SU-DHL-6 (cell line): Measurements from ENCODE around the gene ZSCAN25.
"Not testable (repeated sequence)": the region's sequence is repeated elsewhere in the genome, so short reads cannot be mapped to it uniquely, and the experiment has no call there.

ENCODE experiments used
- H2AFZ ChIP-seq: fragments of 200-600 bp; sonication (generic); 2 replicates; pipeline ENCODE4 v1.6.1; 2014; ENCODE audit warnings: low read depth, mild to moderate bottlenecking, moderate library complexity, mixed read lengths, antibody characterized with exemption, low read length; ENCODE audit not compliant: severe bottlenecking
- H3F3A ChIP-seq: fragments of 200-600 bp; shearing (Covaris generic); 2 replicates; pipeline ENCODE4 v1.6.0; 2016; ENCODE audit warnings: antibody characterized with exemption, mild to moderate bottlenecking; ENCODE audit not compliant: insufficient read depth
- H3K27ac ChIP-seq: fragments of 200-600 bp; sonication (generic); 2 replicates; pipeline ENCODE4 v1.5.1; 2016; ENCODE audit warnings: low read depth, mild to moderate bottlenecking, low read length, moderate library complexity, mixed read lengths
- H3K27me3 ChIP-seq: fragments of 200-600 bp; sonication (generic), shearing (Covaris generic); 2 replicates; pipeline ENCODE4 v1.6.0; 2014; ENCODE audit warnings: mild to moderate bottlenecking, low read length
- H3K36me3 ChIP-seq: fragments of 200-600 bp; sonication (generic); 2 replicates; pipeline ENCODE4 v1.6.1; 2014; ENCODE audit warnings: mild to moderate bottlenecking, low read length, mixed read lengths
- H3K4me2 ChIP-seq: fragments of 300-600, 200-600 bp; shearing (Covaris generic), sonication (generic); 2 replicates; pipeline ENCODE4 v1.6.0; 2014; ENCODE audit warnings: low read length, low read depth, mild to moderate bottlenecking; ENCODE audit not compliant: poor library complexity, severe bottlenecking
- H3K4me3 ChIP-seq: fragments of 200-600 bp; sonication (generic); 2 replicates; pipeline ENCODE4 v1.5.1; 2014; ENCODE audit warnings: antibody characterized with exemption, low read length, mild to moderate bottlenecking, mixed read lengths; ENCODE audit not compliant: insufficient read depth, poor library complexity, severe bottlenecking
- H3K79me2 ChIP-seq: fragments of 200-600 bp; sonication (generic); 2 replicates; pipeline ENCODE4 v1.6.1; 2014; ENCODE audit warnings: mild to moderate bottlenecking, low read length, moderate library complexity; ENCODE audit not compliant: insufficient read depth
- H3K9ac ChIP-seq: fragments of 200-600 bp; sonication (generic); 2 replicates; pipeline ENCODE4 v1.7.0; 2014; ENCODE audit warnings: mild to moderate bottlenecking, low read length
- H3K9me2 ChIP-seq: fragments of 200-600 bp; sonication (generic); replicated peaks from 2 replicates; pipeline ENCODE4 v1.6.1; 2014; ENCODE audit warnings: low read length; ENCODE audit not compliant: insufficient read depth
- H3K9me3 ChIP-seq: fragments of 200-600 bp; sonication (generic); 2 replicates; pipeline ENCODE4 v1.6.1; 2014; ENCODE audit warnings: low read length, mixed read lengths; ENCODE audit not compliant: insufficient read depth
- H4K20me1 ChIP-seq: fragments of 200-600 bp; sonication (generic); 2 replicates; pipeline ENCODE4 v1.6.1; 2014; ENCODE audit warnings: low read depth, mild to moderate bottlenecking, antibody characterized with exemption, low read length, moderate library complexity, mixed read lengths
- CTCF ChIP-seq: fragments of 200-600 bp; sonication (generic); IDR thresholded peaks from one replicate; pipeline ENCODE4 v1.5.1; 2017; ENCODE audit warnings: antibody characterized with exemption, mild to moderate bottlenecking, low read length, moderate library complexity; ENCODE audit not compliant: insufficient read depth, poor library complexity, severe bottlenecking
- EZH2phosphoT487 ChIP-seq: fragments of 200-600 bp; sonication (generic), shearing (Covaris generic); conservative IDR thresholded peaks from 2 replicates; pipeline ENCODE4 v1.6.1; 2018; ENCODE audit warnings: mild to moderate bottlenecking, antibody characterized with exemption, low read length, moderate library complexity, mixed read lengths

Gene ZSCAN25

GRCh38 chr7:99616359-99617191 is at the start of gene ZSCAN25:
Gene ZSCAN25, plus strand, starts transcription at chr7:99616946. Its CDS starts 2,661 bp downstream, at chr7:99619607.
- Histone ChIP-seq H3K4me3 (peak within 1 kb of the TSS; percentile 88), H3K36me3 (0 out of 2 replicates have a peak, but pooled peaks cover 4% of the 10 kb centered on the region), H3K27me3 (no peaks in the 10 kb centered on the region), H3K27ac (peak within 1 kb of the TSS; percentile 26), H2AFZ (peak within 1 kb of the TSS; percentile 98), H4K20me1 (no peaks in the 10 kb centered on the region), H3K9me2 (no peaks in the 10 kb centered on the region), H3K4me2 (peak within 1 kb of the TSS; percentile 70), H3K9me3 (no peaks in the 10 kb centered on the region), H3K79me2 (peaks cover 14% of the 10 kb centered on the region), H3K9ac (peak within 1 kb of the TSS; percentile 83), H3F3A (0 out of 2 replicates have a peak, but pooled peaks cover 10% of the 10 kb centered on the region)
- TF ChIP-seq CTCF (peak; percentile 64), EZH2phosphoT487 (no peak)

DNA sequence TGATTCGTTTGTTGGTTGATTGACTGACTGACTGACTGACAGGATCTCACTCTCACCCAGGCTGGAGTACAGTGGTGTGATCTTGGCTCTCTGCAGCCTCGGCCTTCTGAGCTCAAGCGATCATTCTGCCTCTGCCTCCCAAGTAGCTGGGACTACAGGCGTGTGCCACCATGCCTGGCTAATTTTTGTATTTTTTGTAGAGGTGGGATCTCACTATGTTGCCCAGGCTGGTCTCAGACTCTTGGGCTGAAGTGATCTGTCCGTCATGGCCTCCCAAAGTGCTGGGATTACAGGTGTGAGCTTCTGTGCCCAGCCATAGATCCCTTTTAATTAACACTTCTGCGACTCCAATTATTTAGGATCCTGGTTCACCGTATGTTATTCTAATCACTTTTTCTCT is 48.0 kb upstream of the ZSCAN25 start:
- not testable (repeated sequence) for H3F3A ChIP-seq, H3K27me3 ChIP-seq, H3K4me3 ChIP-seq, H3K27ac ChIP-seq, H3K9me3 ChIP-seq, H2AFZ ChIP-seq, H4K20me1 ChIP-seq, H3K9me2 ChIP-seq, H3K9ac ChIP-seq, H3K4me2 ChIP-seq
- peaks cover 14% of the 10 kb centered on the region for H3K79me2 ChIP-seq
- peaks cover 33% of the 10 kb centered on the region; the same call in 1 of the 2 replicates for H3K36me3 ChIP-seq

DNA sequence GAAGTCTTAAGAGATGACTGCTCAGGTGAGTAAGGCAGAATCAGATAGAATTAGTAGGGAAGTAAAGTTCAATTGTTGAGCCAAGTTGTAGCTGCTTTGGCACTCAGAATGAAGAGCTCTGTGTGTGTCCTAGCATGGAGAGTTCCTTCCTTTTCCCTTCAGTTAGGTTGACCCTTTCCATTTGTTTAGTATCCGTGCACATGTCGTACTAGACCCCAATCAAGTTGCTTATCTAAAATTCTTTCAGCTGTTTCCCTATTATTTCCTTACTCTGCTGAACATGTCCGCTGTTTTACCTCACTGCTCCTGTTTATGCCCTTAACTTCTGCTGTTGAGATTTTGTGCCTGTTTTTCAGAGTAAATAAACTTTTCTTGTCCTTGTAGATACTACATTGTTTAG is 45.0 kb upstream of the ZSCAN25 start:
- Histone ChIP-seq H3K79me2 (no peaks in the 10 kb centered on the region; the same call in 1 of the 2 replicates), H2AFZ (no peak overlapping the region), H3K9ac (no peak overlapping the region), H3K4me3 (no peak overlapping the region), H4K20me1 (no peaks in the 10 kb centered on the region), H3K27ac (no peak overlapping the region), H3K27me3 (no peaks in the 10 kb centered on the region), H3K4me2 (no peak overlapping the region), H3F3A (0 out of 2 replicates have a peak, but pooled peaks cover 3% of the 10 kb centered on the region), H3K36me3 (peaks cover 17% of the 10 kb centered on the region; the same call in 1 of the 2 replicates), H3K9me2 (no peaks in the 10 kb centered on the region), H3K9me3 (no peaks in the 10 kb centered on the region)
- TF ChIP-seq CTCF (no peak), EZH2phosphoT487 (no peak)

DNA sequence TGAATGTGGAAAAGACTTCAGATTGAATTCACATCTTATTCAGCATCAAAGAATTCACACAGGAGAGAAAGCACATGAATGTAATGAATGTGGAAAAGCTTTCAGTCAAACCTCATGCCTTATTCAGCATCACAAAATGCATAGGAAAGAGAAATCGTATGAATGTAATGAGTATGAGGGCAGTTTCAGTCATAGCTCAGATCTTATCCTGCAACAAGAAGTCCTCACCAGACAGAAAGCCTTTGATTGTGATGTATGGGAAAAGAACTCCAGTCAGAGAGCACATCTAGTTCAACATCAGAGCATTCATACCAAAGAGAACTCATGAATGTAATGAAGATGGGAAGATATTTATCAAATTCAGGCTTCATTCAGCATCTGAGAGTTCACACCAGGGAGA is 43.5 kb upstream of the ZSCAN25 start:
- H3F3A ChIP-seq: 0 out of 2 replicates have a peak, but pooled peaks cover 8% of the 10 kb centered on the region
- H4K20me1 ChIP-seq: no peaks in the 10 kb centered on the region
- H3K9ac ChIP-seq: no peak overlapping the region
- peaks cover 17% of the 10 kb centered on the region; the same call in 1 of the 2 replicates for H3K36me3 ChIP-seq
- H3K27ac ChIP-seq: no peak overlapping the region
- H3K79me2 ChIP-seq: no peaks in the 10 kb centered on the region; the same call in 1 of the 2 replicates
- no peaks in the 10 kb centered on the region for H3K27me3 ChIP-seq
- H3K9me3 ChIP-seq: no peaks in the 10 kb centered on the region
- no peak overlapping the region for H3K4me3 ChIP-seq
- no peak overlapping the region for H2AFZ ChIP-seq
- no peak overlapping the region for H3K4me2 ChIP-seq
- no peak for TF ChIP-seq EZH2phosphoT487
- no peak for TF ChIP-seq CTCF
- no peaks in the 10 kb centered on the region for H3K9me2 ChIP-seq
